ENCODE results near the gene ITGA1.

- no peak for TF ChIP-seq CTCF (IDR thresholded peaks at IDR 0.05)
- no peak for TF ChIP-seq POLR2AphosphoS5 (IDR thresholded peaks at IDR 0.05)
Observed at GRCh38 chr5:52981507-52981906, 193.8 kb downstream of the ITGA1 start.

All from breast epithelium (tissue), 3 donors.